LNCAP (cell line): ENCODE data around the gene VILL.

Experiments
- CTCF ChIP-seq: fragments of 450-650 bp; IDR thresholded peaks from 2 replicates; pipeline ENCODE4 v1.5.1; 2017; ENCODE audit warnings: mild to moderate bottlenecking

The VILL gene

GRCh38 chr3:38011111-38011510 is 20.5 kb downstream of the VILL start:
- TF ChIP-seq CTCF, result no peak

- no peak for TF ChIP-seq CTCF
Observed at GRCh38 chr3:38015485-38015884, 24.9 kb downstream of the VILL start.

GRCh38 chr3:38015984-38016383 is 25.4 kb downstream of the VILL start:
- TF ChIP-seq CTCF, result no peak

- no peak for TF ChIP-seq CTCF
Observed at GRCh38 chr3:38016410-38016809, 25.8 kb downstream of the VILL start.

- TF ChIP-seq CTCF, result no peak
Observed at GRCh38 chr3:38016847-38017444, 26.4 kb downstream of the VILL start.

- TF ChIP-seq CTCF, result no peak
Observed at GRCh38 chr3:38017445-38018295, 27.1 kb downstream of the VILL start.

- TF ChIP-seq CTCF, result no peak
Observed at GRCh38 chr3:38018296-38019266, 28.0 kb downstream of the VILL start.
